Activated CD4-positive, alpha-beta T cell treated with anti-CD3 and anti-CD28 coated beads, Interleukin-2, amount 50 U/mL, for 4 hours (primary cell): ENCODE measurements around the gene EMID1.

Source experiments
- DNase-seq, 2 experiments: peaks; one replicate each; pipeline ENCODE4 v3.0.0-alpha.2; 2020

The EMID1 gene

DNA sequence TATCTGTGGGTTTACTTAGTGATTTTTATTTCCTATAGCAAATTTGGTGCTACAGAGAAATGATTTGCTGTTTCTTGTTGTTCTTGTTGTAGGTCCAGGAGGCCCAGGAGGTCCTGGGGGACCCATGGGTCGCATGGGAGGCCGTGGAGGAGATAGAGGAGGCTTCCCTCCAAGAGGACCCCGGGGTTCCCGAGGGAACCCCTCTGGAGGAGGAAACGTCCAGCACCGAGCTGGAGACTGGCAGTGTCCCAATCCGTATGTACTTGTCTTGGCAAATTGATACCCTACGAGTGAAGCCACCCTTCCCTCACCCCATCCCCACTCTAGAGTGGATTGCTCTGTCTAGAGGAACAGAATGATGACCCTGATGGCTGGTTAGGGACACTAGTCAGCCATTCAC is 92.9 kb downstream of the EMID1 start:
- no peak for DNase-seq

DNA sequence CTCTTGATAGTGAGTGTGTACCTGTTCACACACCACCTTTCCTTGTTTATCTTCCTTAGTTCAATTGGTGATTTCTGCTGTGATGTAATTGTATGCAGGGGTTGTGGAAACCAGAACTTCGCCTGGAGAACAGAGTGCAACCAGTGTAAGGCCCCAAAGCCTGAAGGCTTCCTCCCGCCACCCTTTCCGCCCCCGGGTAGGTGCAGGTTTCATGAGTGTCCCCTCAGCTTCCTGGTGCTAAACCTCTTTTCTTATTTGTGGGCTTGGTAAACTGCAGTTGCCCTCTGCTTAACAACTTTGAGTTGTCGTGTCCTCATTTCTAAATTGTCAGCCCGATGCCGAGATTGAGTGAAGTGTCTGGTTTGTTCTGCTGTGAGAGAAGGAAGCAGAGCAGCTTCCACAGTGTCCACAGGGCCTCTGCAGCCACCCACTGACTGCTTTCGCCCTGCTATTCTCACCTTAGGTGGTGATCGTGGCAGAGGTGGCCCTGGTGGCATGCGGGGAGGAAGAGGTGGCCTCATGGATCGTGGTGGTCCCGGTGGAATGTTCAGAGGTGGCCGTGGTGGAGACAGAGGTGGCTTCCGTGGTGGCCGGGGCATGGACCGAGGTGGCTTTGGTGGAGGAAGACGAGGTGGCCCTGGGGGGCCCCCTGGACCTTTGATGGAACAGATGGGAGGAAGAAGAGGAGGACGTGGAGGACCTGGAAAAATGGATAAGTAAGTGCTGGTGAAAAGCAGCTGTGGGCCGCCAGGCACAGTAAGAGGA is 93.6 kb downstream of the EMID1 start:
- DNase-seq, result no peak

DNA sequence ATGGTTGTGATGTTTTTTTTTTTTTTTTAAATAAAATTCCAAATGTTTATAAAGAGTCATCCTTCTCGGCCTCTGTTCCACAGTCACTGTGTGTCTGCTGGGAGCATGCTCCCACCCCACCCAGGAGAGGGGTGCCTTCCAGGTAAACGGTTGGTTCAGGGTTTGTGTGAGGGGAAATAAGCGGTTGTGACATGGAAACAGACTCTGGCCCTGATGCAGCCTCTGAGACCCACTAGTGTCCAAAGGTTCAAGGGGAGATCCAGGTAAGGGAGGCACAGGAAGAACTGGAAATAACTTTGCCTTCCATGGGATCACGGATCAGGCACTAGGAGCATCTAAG is 94.7 kb downstream of the EMID1 start:
- DNase-seq, result no peak

DNA sequence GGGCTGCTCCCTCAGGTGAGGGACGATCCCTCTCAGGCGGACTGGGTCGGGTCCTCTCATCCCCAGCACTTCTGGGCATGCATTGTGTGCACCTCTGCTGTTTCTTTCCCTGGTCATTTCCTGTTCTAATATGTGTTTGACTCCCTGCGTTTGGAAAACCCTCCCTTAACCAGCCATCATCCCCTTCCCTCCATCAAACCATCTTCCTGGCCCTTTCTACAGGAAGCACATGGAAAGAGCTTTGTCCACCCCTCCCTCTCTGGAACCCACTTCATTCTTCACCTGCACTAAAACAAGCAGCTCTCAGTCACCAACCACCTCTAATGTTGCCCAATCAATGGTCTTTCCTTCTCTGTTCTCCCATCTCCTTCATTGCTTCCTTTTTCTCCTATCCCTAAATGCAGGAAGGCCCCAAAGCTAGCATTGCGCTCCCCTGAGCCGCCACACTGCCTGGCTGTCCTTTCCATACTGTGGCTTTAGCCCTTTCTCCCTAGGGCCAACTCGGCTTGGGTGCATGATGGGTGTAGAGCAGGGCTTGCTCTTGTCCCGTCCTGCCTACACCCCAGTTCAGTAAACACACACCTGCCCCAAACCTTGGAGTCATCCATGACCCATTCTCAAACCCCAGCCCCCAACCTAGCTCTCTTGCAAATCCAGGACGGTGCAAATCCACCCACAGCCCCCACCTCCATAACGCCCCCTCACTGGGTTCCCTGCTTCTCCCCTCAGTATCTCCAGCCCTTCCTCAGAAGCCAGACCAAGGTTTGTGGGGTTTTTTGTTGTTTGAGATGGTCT is 95.3 kb downstream of the EMID1 start:
- no peak for DNase-seq

DNA sequence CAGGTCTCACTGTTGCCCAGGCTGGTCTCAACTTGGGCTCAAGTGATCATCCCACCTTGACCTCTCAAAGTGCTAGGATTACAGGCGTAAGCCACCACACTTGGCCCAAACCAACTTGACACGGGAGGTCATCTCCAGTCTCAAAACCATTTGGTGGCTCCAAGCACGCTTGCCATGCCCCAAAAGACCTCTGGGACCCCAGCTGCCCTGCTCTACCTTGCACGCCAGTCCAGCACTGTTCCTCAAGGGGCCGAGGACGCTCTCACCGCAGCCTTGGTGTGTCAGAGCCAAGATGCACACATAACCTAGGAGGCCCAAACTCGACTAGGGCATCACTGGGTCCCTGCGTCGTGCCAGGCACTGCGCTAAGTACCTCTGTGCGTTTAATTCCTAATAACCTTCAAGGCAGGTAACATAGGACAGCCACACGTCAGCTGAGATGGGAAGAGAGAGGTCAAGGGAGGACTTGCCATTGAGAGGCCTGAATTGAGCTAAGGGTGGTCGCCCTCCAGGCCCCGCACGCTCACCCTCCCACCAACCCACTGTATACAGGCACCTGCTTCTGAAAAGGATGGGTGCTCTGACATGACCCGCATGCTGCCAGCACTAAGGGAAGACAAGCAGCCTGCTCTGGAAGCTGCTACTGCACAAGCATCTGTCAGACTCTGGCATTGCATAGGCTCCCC is 96.2 kb downstream of the EMID1 start:
- no peak for DNase-seq

DNA sequence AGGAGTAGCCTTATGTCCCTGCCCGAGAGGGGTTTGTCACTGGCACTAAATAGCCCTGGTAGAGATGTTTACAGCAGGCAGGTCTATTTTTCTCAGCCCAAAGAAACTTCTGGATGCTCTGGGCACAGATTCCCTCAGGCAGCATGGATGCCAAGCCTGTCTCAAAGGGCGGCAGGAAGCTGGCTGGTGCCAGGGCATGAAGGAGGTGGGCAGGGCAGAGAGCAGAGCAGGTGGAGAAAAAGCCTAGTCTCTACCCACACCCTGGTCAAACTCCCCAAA is 96.6 kb downstream of the EMID1 start:
- no peak for DNase-seq

DNA sequence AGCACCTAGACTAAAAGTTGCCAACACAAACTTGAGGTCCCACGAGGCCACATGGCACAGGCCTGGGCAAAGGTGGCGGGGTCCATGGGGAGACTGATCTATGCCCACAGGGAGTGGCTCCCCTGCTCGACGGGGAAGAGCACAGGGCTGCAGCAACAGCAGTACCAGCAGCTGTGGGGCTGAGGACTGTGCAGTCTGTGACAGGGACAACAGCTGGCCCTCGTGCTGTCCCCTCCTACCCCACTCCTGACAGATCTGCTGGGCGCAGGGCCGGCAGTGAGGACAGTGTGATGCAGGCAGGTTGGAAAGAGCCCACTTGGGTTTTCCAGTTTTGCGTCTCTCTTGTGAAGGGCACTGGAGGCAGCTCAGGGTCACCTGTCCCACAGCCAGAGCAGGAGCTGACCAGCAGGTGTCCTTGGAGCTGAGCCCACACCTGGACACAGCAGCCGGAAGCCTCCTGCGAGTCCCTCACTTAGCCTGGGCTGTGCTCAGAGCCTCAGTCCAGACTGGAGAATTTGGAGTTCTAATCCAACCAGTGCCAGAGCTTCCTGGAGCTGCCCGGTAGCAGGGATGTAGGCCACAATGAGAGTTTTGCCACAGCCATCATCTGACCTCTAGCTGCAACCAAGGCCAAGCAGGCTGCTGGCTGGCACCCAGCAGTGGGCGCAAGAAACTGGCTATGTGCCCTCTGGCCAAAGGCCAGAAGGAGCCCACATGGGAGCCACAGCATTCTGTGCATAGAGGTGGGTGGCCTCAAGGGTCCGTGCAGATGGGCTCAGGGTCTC is 97.2 kb downstream of the EMID1 start:
- DNase-seq, result no peak

DNA sequence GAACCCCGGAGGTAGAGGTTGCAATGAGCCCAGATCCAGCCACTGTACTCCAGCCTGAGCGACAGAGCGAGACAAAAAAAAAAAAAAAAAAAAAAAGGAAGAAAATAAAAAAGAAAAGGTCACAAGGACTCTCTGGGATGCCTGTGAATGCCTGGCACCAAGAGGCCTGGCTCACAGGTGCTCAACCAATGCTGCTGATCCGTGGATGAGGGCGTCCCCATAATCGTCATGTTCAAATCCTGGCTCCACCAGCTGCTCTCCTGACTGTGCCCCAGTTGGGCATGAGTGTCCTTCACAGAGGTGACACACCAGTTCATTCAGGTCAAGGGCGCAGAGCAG is 100.1 kb downstream of the EMID1 start:
- no peak for DNase-seq

DNA sequence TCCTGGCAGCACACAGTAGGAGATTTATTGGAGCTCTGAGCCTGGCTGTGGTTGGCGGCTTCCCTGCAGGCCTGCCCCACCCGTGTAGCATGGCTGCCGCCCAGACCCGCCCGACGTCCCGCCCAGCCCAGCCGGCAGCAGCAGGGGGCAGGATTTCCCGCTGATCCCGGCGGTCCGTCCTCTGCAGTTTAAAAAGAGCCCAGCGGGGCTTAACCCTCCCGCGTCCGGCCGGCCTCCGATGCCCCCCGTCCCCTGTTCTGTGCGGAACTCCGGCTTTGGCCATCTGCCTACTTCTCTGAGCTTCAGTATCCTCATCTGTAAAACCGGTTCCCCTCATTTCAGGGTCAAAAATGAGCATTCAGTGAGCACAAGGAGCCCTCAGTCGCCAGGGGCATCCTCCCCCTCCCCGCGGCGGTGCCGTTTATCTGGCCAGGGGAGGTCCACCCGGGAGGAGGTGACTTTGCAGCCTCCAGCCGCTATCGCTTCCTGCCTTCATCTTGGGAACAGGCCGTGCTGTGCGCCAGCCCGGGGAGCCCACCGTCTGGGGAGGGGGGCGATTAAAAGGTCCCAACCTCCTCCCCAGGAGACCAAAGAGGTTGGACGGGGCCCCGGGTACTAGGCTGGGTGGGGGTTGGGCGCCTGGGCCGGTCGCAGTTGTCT is 100.6 kb downstream of the EMID1 start, which contains the start of gene GAS2L1:
GAS2L1 (plus strand) TSS at position 476 of the 660 bp plus-strand sequence. CDS start 1,456 bp downstream, outside the sequence.
- DNase-seq, result no peak

DNA sequence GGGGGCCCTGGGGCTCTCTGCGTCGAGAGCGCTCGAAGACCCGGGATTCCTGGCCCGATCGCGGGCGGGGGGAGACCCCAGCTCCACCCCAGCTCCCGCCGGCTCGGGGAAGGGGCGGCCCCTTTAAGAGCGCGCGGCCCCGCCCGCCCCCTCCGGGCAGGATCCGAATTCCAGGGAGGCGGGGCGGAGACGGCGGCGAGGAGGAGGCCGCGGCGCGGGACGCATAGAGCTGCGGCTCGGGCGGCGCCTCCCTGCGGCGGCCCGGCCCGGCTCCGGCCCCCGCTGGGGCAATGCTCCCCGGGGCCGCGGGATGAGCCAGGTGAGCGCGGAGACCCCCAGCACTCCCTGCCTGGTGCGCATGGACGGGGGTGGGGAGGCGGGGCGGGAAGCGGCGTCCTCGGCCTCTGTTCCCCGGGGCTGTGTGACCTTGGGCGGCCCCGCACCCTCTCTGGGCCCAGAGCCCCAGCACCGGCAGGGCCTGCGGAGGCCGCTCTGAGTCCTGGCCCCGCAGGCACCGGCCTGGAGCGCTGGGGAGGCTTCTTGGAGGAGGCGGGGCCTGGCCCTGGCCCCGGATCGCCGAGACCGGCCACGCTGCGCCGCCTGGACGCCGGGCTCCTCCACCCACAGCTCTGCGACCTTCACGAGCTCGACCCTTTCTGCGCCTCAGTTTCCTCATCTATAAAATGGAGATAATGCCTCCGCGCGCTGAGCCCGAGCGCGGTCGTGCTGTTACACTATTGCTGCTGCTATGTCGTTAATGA is 101.3 kb downstream of the EMID1 start:
- no peak for DNase-seq

DNA sequence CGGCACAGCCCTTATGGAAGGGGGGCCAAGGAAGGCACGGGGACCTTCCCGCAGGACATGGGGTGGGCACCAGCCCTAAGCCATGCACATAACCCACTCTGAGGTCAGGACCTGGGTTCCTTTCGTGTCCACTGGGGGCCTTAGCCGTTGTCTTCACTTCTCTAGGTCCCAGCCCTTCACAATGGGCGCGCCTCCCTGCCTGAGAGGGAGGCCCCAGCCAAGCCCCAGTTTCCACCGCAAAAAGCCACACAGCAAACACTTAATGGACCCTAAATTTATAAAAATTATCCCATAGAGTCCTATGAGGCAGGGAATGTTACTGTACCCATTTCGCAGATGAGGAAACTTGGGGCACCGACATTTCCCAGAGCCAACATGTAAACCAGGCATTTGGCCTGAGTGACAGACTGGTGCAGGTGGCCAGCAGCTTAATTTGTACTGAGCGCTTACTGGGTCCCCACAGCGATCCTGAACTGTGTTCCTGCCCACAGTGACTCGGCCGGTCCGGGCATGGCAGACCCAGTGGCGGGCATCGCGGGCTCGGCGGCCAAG is 102.0 kb downstream of the EMID1 start:
- no peak for DNase-seq

DNA sequence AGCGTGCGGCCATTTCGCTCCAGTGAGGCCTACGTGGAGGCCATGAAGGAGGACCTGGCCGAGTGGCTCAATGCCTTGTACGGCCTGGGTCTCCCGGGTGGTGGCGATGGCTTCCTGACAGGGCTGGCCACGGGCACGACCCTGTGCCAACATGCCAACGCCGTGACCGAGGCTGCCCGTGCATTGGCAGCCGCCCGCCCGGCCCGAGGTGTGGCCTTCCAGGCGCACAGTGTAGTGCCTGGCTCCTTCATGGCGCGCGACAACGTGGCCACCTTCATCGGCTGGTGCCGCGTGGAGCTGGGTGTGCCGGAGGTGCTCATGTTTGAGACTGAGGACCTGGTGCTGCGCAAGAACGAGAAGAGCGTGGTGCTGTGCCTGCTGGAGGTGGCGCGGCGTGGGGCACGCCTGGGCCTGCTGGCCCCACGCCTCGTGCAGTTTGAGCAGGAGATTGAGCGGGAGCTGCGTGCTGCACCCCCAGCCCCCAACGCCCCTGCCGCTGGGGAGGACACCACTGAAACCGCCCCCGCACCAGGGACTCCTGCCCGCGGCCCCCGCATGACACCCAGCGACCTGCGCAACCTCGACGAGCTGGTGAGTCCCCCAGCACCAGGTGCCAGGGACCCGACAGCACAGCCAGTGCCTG is 102.6 kb downstream of the EMID1 start:
- no peak for DNase-seq

DNA sequence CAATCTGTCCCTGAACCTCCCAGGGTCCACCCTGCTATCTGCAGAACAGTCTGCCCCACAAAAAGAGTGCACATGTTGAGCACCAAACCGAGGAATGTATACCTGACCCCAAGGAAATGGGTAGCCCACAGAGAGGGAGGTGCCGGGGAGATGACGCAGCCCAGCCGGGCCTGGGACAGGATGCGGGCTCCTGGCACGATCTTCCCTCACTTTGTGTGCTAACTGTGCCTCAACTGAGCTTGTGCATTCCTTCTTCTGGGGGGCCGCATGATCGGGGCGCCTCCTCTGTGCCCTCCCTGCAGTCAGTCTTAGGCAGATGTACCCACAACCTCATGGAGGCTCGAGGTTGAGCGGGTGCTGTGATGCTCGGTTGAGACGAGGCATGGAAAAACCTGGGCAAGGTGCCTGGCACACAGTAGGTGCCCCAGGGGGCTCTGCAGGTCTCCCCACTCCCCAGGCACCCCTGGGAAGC is 103.1 kb downstream of the EMID1 start:
- no peak for DNase-seq
